Measurements from ENCODE around the gene CALN1. TPM values are rescaled to one million over a fixed set of nuclear protein-coding genes. Genes with fewer than 3 reads are reported as not detected.

CALN1 gene
- total and polyA plus RNA-seq, 9 of the 15 experiments (the other 6 are each of a cell fraction or from before 2014, with no cell fraction given), result 1.4 to 7.5 (median 3.3) TPM

- no peak for TF ChIP-seq SRF (CRISPR knock-in tag; IDR thresholded peaks at IDR 0.05)
Observed at GRCh38 chr7:72307566-72307965, 104.6 kb downstream of the CALN1 start (continued).

DNA sequence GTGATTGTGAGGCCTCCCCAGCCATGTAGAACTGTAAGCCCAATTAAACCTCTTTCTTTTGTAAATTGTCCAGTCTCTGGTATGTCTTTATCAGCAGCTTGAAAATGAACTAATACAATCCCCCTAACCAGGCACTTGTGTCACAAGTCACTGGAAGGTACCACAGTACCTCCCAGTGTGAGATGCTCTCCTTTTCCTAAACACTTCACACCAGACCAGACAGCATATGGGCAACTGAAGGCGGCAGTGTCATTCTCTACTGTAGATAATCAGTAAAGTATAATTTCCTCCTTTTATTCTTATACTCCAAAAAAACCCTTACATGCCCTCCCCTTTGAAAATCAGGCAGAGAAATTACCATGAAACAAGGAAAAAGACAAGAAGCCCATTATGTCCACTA lies 113.2 kb downstream of the CALN1 start:
- ChIA-PET POLR2A (no interaction called here), CTCF (ENCODE audit: low intra/inter-chr PET ratio) (interaction anchor here (0.7 kb wide), 1 partner anchor 21 kb away, joined by 3 read pairs; no protein-coding TSS in a partner anchor)
- Histone ChIP-seq H4K20me1 (replicated peaks; ENCODE audit: control insufficient read depth, insufficient read depth, low read length) (no peaks in the 10 kb centered on the region), H3K4me2 (ENCODE audit: insufficient read depth, low read length) (no peak overlapping the region), H3K36me3 (ENCODE audit: control insufficient read depth, insufficient read depth, low read length) (no peaks in the 10 kb centered on the region), H3K9me3 (replicated peaks; ENCODE audit: control insufficient read depth, insufficient read depth, low read depth, low read length) (no peaks in the 10 kb centered on the region), H3K27me3 (ENCODE audit: control insufficient read depth in 2 of 2, insufficient read depth in 2 of 2, low read length in 2 of 2) (no peaks in the 10 kb centered on the region; a peak in 1 of 5 replicates), H3K27ac (ENCODE audit: extremely low read depth, low read depth, low read length) (no peak overlapping the region), H3K9me1 (ENCODE audit: control insufficient read depth, insufficient read depth, low read length) (no peaks in the 10 kb centered on the region), H2AFZ (ENCODE audit: low read depth, low read length) (no peak overlapping the region), H3K4me3 (no peak overlapping the region), H3K79me2 (ENCODE audit: control insufficient read depth, insufficient read depth, low read length) (no peaks in the 10 kb centered on the region), H3K9ac (ENCODE audit: insufficient read depth in 1 of 2, low read depth in 2 of 2, low read length in 2 of 2) (no peak overlapping the region), H3K4me1 (replicated peaks in 1 of 2; ENCODE audit: control insufficient read depth in 2 of 2, insufficient read depth in 2 of 2, low read length in 2 of 2) (no peaks in the 10 kb centered on the region)
- WGBS (ENCODE audit: insufficient coverage, low coverage, missing lambda C conversion rate), result 6% methylated on average over 1 of the region's 1 CpG
- BruUV-seq (replicated peaks), result no TSS peak
- intact Hi-C loops (cut with micrococcal nuclease) (no loop called here), in situ Hi-C loops (cut with MboI) (no loop called here)
- FAIRE-seq (no peak), ATAC-seq (no peak), DNase-seq (ENCODE audit: extremely low read depth in 1 of 4, low spot score in 3 of 4) (no peak)
- TF ChIP-seq POLR2AphosphoS2 (IDR thresholded peaks at IDR 0.05; ENCODE audit: low read length) (no peak), NFATC3 (IDR thresholded peaks at IDR 0.05) (no peak), ZNF280A (IDR thresholded peaks at IDR 0.05; ENCODE audit: low read depth, partially characterized antibody) (no peak), HSF4 (CRISPR knock-in tag; IDR thresholded peaks at IDR 0.05; ENCODE audit: borderline replicate concordance) (no peak), HNRNPUL1 (IDR thresholded peaks at IDR 0.05; ENCODE audit: low read length) (no peak), ZNF217 (CRISPR knock-in tag; IDR thresholded peaks at IDR 0.05) (no peak), CTBP1 (IDR thresholded peaks at IDR 0.05; ENCODE audit: borderline replicate concordance) (no peak), MGA (IDR thresholded peaks at IDR 0.05) (no peak)
